Mucosa of descending colon (tissue), 3 donors: ENCODE measurements around the gene HMCN2. TPM values are rescaled to one million over a fixed set of nuclear protein-coding genes. Genes with fewer than 3 reads are reported as not detected.
A peak's percentile ranks its signal among the peaks of the same experiment; 100 is the strongest.

ENCODE experiments used
- ATAC-seq: fragments of 200-7000 bp; cut with Tn5 transposase; one replicate; pipeline ENCODE4 v1.9.1; 2020; ENCODE audit warnings: mild to moderate bottlenecking, moderate library complexity
- DNase-seq, 3 donors: peaks; one replicate each; pipeline ENCODE4 v3.0.0-alpha.2; 2020
- H3K36me3 ChIP-seq: fragments of 200-600 bp; one replicate; pipeline ENCODE4 v1.8.0; 2021; ENCODE audit warnings: low read depth, mild to moderate bottlenecking
- H3K4me1 ChIP-seq: fragments of 200-600 bp; one replicate; pipeline ENCODE4 v1.8.0; 2021; ENCODE audit warnings: low read depth, mild to moderate bottlenecking
- H3K4me3 ChIP-seq: fragments of 200-600 bp; one replicate; pipeline ENCODE4 v1.8.0; 2021; ENCODE audit warnings: mild to moderate bottlenecking
- H3K9me3 ChIP-seq: fragments of 200-600 bp; one replicate; pipeline ENCODE4 v1.8.0; 2021; ENCODE audit warnings: mild to moderate bottlenecking
- CTCF ChIP-seq: fragments of 200-600 bp; IDR thresholded peaks from one replicate; pipeline ENCODE4 v1.8.0; 2022; ENCODE audit warnings: antibody characterized with exemption, mild to moderate bottlenecking
- intact Hi-C, 2 donors: fragments of 100-400 bp; cut with DNase I in 1 of 2; cut with micrococcal nuclease in 1 of 2; formaldehyde crosslinking; loops; one replicate each; pipeline versions ENCODE4 v1.11.0 to v1.11.1; 2022; cut with DNase I, micrococcal nuclease
- total RNA-seq, 3 donors: library from RNA; stranded (reverse); fragmentation: NEBNext Ultra II Directional in 2 of 3; extraction: Animal tissue kit (Norgen Biotek cat#: 25700) in 2 of 3; gene quantifications; one replicate each; pipeline versions ENCODE4 v1.2.1 to v1.2.4, GENCODE V29; 2021 to 2023
- donor health status: DM: no; HTN: no; CAD: no; lungs with moderate emphysema.
- donor health status: DM: no; HTN: no; CAD: no.
- donor health status: DM: no; HTN: yes; CAD: no.

HMCN2 gene
- total RNA-seq, 3 donors from 2014 or later, result 28.1 to 40.5 (median 33.2) TPM

- Histone ChIP-seq H3K36me3 (no peaks in the 10 kb centered on the region), H3K4me1 (no peaks in the 10 kb centered on the region), H3K4me3 (no peak overlapping the region), H3K9me3 (no peaks in the 10 kb centered on the region)
- intact Hi-C loops, result loop anchor here (5.0 kb wide), 1 partner anchor 130 kb away; no protein-coding TSS in a partner anchor
- ATAC-seq (no peak), DNase-seq (no peak)
- TF ChIP-seq CTCF, result no peak
Measured at GRCh38 chr9:130237076-130237475, 28.5 kb upstream of the HMCN2 start.

GRCh38 chr9:130237763-130238524, 27.6 kb upstream of the HMCN2 start:
- DNase-seq (peak in 1 of 3 donors; percentile 43), ATAC-seq (no peak)
- intact Hi-C loops, result loop anchor here (5.0 kb wide), 1 partner anchor 131 kb away; no protein-coding TSS in a partner anchor

GRCh38 chr9:130239363-130239695, 26.2 kb upstream of the HMCN2 start:
- Histone ChIP-seq H3K36me3 (no peaks in the 10 kb centered on the region), H3K4me1 (no peaks in the 10 kb centered on the region), H3K9me3 (no peaks in the 10 kb centered on the region), H3K4me3 (no peak overlapping the region)
- intact Hi-C loops, result loop anchor here (5.0 kb wide), 1 partner anchor 132 kb away; no protein-coding TSS in a partner anchor
- TF ChIP-seq CTCF, result no peak
- DNase-seq (peak in 1 of 3 donors; percentile 27), ATAC-seq (no peak)

More at GRCh38 chr9:130237763-130238524, 27.6 kb upstream of the HMCN2 start:
- H3K4me1 ChIP-seq, result no peaks in the 10 kb centered on the region
- TF ChIP-seq CTCF, result no peak
- H3K9me3 ChIP-seq, result no peaks in the 10 kb centered on the region
- no peaks in the 10 kb centered on the region for H3K36me3 ChIP-seq
- no peak overlapping the region for H3K4me3 ChIP-seq

- ATAC-seq, result peak; percentile 3
- no peaks in the 10 kb centered on the region for H3K9me3 ChIP-seq
- intact Hi-C loops, result loop anchor here (5.0 kb wide), 1 partner anchor 132 kb away; no protein-coding TSS in a partner anchor
- no peak overlapping the region for H3K4me3 ChIP-seq
- DNase-seq, result peak in 1 of 3 donors; percentile 49
- no peak for TF ChIP-seq CTCF
- H3K36me3 ChIP-seq, result no peaks in the 10 kb centered on the region
- no peaks in the 10 kb centered on the region for H3K4me1 ChIP-seq
Measured at GRCh38 chr9:130239741-130240241, 25.8 kb upstream of the HMCN2 start.

- DNase-seq (peak in 2 of 3 donors; percentile 36 to 74), ATAC-seq (peak; percentile 81)
- Histone ChIP-seq H3K9me3 (no peaks in the 10 kb centered on the region), H3K4me1 (no peaks in the 10 kb centered on the region), H3K36me3 (no peaks in the 10 kb centered on the region), H3K4me3 (no peak overlapping the region)
- intact Hi-C loops, result no loop called here
- TF ChIP-seq CTCF, result no peak
Measured at GRCh38 chr9:130240410-130241197, 25.0 kb upstream of the HMCN2 start.
